Common myeloid progenitor, CD34-positive (primary cell): ENCODE data around the gene TMEM115.

Source experiments
- CTCF ChIA-PET: fragments of 350-600 bp; sonication (Branson Sonifier 250); formaldehyde crosslinking; loops from one replicate; lab custom pipeline; 2021; ENCODE audit warnings: antibody characterized with exemption; lab: Charles Lee
- POLR2A ChIA-PET: fragments of 350-600 bp; sonication (Branson Sonifier 250); formaldehyde crosslinking; loops from one replicate; lab custom pipeline; 2021; ENCODE audit warnings: antibody characterized with exemption; lab: Charles Lee
- DNase-seq, 3 donors: peaks; one replicate each; pipeline versions ENCODE4 v3.0.0 to v3.0.0-alpha.2; 2013
- H3K27ac ChIP-seq, 2 experiments: 1 replicate in 1 of 2; 2 replicates in 1 of 2; pipeline ENCODE4 v1.7.0; 2013; ENCODE audit warnings: inconsistent platforms in 2 of 2, low read length in 2 of 2, mild to moderate bottlenecking in 2 of 2, low read depth in 1 of 2, moderate library complexity in 1 of 2; ENCODE audit not compliant: severe bottlenecking in 2 of 2, insufficient read depth in 1 of 2, poor library complexity in 1 of 2
- H3K27me3 ChIP-seq, 5 experiments: replicated peaks in 2 of 5; 1 replicate in 3 of 5; 2 replicates in 2 of 5; pipeline versions ENCODE4 v1.6.1 to v1.7.0; 2013; ENCODE audit warnings: low read length in 4 of 5, mild to moderate bottlenecking in 2 of 5, moderate library complexity in 2 of 5, inconsistent platforms in 1 of 5; ENCODE audit not compliant: insufficient read depth in 5 of 5, control insufficient read depth in 4 of 5
- H3K36me3 ChIP-seq, 4 experiments: 1 replicate in 2 of 4; 2 replicates in 2 of 4; pipeline versions ENCODE4 v1.6.1 to v1.7.0; 2013; ENCODE audit warnings: low read length in 3 of 4, control low read depth in 1 of 4, mild to moderate bottlenecking in 1 of 4; ENCODE audit not compliant: control insufficient read depth in 4 of 4, insufficient read depth in 4 of 4
- H3K4me1 ChIP-seq, 4 experiments: 1 replicate in 3 of 4; 2 replicates in 1 of 4; pipeline versions ENCODE4 v1.6.1 to v1.7.1; 2013; ENCODE audit warnings: low read length in 3 of 4, mild to moderate bottlenecking in 3 of 4, control low read depth in 1 of 4, inconsistent platforms in 1 of 4, moderate library complexity in 1 of 4; ENCODE audit not compliant: control insufficient read depth in 4 of 4, insufficient read depth in 4 of 4; ENCODE audit errors: control extremely low read depth in 1 of 4
- H3K4me3 ChIP-seq, 7 experiments: 1 replicate in 4 of 7; 2 replicates in 3 of 7; pipeline versions ENCODE4 v1.5.1 to v1.7.0; 2013; ENCODE audit warnings: mild to moderate bottlenecking in 7 of 7, low read length in 6 of 7, moderate library complexity in 6 of 7, inconsistent platforms in 2 of 7, low read depth in 2 of 7, control low read depth in 1 of 7; ENCODE audit not compliant: insufficient read depth in 4 of 7, control insufficient read depth in 1 of 7; ENCODE audit errors: extremely low read depth in 1 of 7
- H3K9me3 ChIP-seq, 5 experiments: 1 replicate in 4 of 5; 2 replicates in 1 of 5; pipeline versions ENCODE4 v1.6.1 to v1.7.1; 2013; ENCODE audit warnings: low read length in 4 of 5, mild to moderate bottlenecking in 2 of 5, inconsistent platforms in 1 of 5, low read depth in 1 of 5, moderate library complexity in 1 of 5; ENCODE audit not compliant: control insufficient read depth in 4 of 5, insufficient read depth in 2 of 5; ENCODE audit errors: control extremely low read depth in 1 of 5
- WGBS: methylation state at CpG from one replicate; pipeline ENCODE4 v1.1.5; 2013; ENCODE audit not compliant: insufficient coverage; 5-methylcytosine and 5-hydroxymethylcytosine counted together

Gene TMEM115

DNA sequence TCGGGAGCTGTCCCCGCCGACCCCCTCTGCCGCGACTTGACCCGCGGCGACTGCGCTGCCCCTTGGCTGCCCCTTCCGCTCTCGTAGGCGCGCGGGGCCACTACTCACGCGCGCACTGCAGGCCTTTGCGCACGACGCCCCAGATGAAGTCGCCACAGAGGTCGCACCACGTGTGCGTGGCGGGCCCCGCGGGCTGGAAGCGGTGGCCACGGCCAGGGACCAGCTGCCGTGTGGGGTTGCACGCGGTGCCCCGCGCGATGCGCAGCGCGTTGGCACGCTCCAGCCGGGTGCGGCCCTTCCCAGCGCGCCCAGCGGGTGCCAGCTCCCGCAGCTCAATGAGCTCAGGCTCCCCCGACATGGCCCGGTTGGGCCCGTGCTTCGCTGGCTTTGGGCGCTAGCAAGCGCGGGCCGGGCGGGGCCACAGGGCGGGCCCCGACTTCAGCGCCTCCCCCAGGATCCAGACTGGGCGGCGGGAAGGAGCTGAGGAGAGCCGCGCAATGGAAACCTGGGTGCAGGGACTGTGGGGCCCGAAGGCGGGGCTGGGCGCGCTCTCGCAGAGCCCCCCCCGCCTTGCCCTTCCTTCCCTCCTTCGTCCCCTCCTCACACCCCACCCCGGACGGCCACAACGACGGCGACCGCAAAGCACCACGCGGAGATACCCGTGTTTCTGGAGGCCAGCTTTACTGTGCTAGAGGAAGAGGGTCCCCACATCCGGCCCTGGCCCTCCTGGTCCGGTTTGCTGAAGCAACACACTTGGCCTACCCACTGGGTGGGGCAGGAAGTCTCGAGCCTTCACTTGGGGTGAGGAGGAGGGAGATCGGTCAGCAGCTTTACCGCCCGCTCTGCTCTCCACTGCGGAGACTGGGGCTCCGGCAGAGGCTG, 18.6 kb downstream of the TMEM115 start, which contains the start of gene RASSF1:
Gene RASSF1, minus strand, starts transcription at position 389 of the 882 bp plus-strand sequence. Its CDS starts 31 bp downstream, at position 358.
- 0% methylated on average over 77 of the region's 85 CpGs for WGBS
- ChIA-PET POLR2A (interaction anchor here (0.5 to 1.8 kb wide), 3 partner anchors 9 to 1656 kb away, joined by 3 to 7 read pairs (median 4); no protein-coding TSS in a partner anchor), CTCF (interaction anchor here (0.7 to 6.0 kb wide), 6 partner anchors 8 to 87 kb away, joined by 3 to 51 read pairs (median 3); partner anchors contain the start of genes CYB561D2 and NPRL2)
- peaks cover 0 to 11% (median 7%) of the 10 kb centered on the region in 4 experiments for H3K36me3 ChIP-seq
- H3K27ac ChIP-seq, result peak within 1 kb of the TSS; percentile 93 to 97
- no peaks in the 10 kb centered on the region for H3K9me3 ChIP-seq
- H3K27me3 ChIP-seq, result no peaks in the 10 kb centered on the region
- H3K4me1 ChIP-seq, result peaks cover 16 to 75% (median 74%) of the 10 kb centered on the region in 4 experiments
- peak within 1 kb of the TSS; percentile 42 to 91 (median 73) for H3K4me3 ChIP-seq
- peak in 2 of 3 donors; percentile 70 to 79 for DNase-seq

GRCh38 chr3:50340147-50340447, 19.2 kb downstream of the TMEM115 start:
- H3K4me3 ChIP-seq, result peak overlapping the region; percentile 42 to 91 (median 73)
- CTCF ChIA-PET, result interaction anchor here (0.9 to 6.0 kb wide), 5 partner anchors 9 to 88 kb away, joined by 3 to 51 read pairs (median 3); partner anchors contain the start of genes CYB561D2 and NPRL2
- H3K36me3 ChIP-seq, result peaks cover 0 to 13% (median 7%) of the 10 kb centered on the region in 4 experiments
- H3K27ac ChIP-seq, result peak overlapping the region in 1 of 2 experiments; percentile 97
- peaks cover 15 to 75% (median 70%) of the 10 kb centered on the region in 4 experiments for H3K4me1 ChIP-seq
- POLR2A ChIA-PET, result interaction anchor here (0.5 kb wide), 1 partner anchor 1656 kb away, joined by 4 read pairs; no protein-coding TSS in a partner anchor
- H3K9me3 ChIP-seq, result no peaks in the 10 kb centered on the region
- no peaks in the 10 kb centered on the region for H3K27me3 ChIP-seq
- no peak for DNase-seq
- WGBS, result 0% methylated on average over 9 of the region's 9 CpGs

DNA sequence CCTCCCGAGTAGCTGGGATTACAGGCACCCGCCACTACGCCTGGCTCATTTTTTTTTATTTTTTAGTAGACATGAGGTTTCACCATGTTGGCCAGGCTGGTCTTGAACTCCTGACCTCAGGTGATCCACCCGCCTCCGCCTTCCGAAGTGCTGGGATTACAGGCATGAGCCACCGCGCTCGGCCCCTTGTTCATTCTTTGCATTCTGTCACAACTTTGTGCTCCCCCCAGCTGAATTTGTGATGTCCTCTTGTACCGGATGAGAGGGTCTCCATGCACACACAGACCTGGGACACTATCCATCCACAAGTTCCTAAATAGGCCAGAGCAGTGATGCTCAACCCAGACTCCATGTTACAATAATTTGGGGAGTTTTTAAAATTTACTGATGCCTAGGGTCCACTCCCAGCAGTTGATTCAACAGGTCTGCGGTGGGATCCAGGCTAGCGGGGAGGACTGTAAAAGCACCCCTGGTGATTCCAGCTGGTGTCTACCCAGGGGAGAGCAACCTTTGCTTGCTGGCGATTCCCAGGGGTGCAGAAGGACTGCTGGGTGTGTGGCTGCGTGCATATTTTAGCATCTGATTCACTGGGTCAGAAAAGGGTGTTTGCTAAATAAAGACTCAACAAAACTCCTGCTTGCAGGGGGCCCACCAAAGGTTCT, 19.7 kb downstream of the TMEM115 start:
- no peak for DNase-seq
- Histone ChIP-seq H3K27me3 (no peaks in the 10 kb centered on the region), H3K4me3 (peak overlapping the region in 6 of 7 experiments; percentile 56 to 91 (median 83)), H3K27ac (peak overlapping the region; percentile 93 to 97), H3K36me3 (peaks cover 0 to 15% (median 9%) of the 10 kb centered on the region in 4 experiments), H3K9me3 (no peaks in the 10 kb centered on the region), H3K4me1 (peaks cover 15 to 73% (median 69%) of the 10 kb centered on the region in 4 experiments)
- ChIA-PET CTCF (interaction anchor here (0.9 to 6.0 kb wide), 3 partner anchors 9 to 30 kb away, joined by 3 to 51 read pairs (median 3); partner anchors contain the start of genes CYB561D2 and NPRL2), POLR2A (interaction anchor here (0.5 to 3.6 kb wide), 3 partner anchors 11 to 1657 kb away, joined by 4 to 31 read pairs (median 4); partner anchors contain the start of gene TUSC2)
- WGBS, result 39% methylated on average over 11 of the region's 14 CpGs

DNA sequence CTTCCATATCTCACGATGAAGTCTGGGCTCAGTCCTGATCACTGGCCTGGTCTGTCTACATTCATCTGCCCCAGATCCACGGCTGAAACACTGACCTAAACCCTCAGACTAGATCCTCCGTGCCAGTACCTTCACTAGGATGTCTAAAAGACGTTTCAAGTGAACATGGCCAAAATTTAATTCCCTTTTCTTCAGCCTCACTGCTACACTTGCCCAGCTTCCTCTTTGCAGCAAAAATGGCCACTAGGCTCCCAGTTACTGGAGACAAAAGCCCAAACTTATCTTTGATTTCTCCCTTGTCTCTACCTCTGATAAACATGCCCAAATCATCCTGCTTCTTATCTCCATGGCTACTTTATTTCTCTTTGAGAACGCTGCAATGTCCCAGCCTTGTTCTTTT, 20.4 kb downstream of the TMEM115 start:
- ChIA-PET CTCF (interaction anchor here (1.0 to 6.0 kb wide), 4 partner anchors 10 to 213 kb away, joined by 4 to 51 read pairs (median 13); partner anchors contain the start of genes CYB561D2, HYAL3, NAA80 and NPRL2), POLR2A (interaction anchor here (0.7 to 3.6 kb wide), 2 partner anchors 11 to 44 kb away, joined by 4 to 31 read pairs; partner anchors contain the start of gene TUSC2)
- peak in 2 of 3 donors; percentile 64 to 71 for DNase-seq
- peak overlapping the region in 6 of 7 experiments; percentile 2 to 91 (median 83) for H3K4me3 ChIP-seq
- peaks cover 0 to 22% (median 16%) of the 10 kb centered on the region in 4 experiments for H3K36me3 ChIP-seq
- H3K4me1 ChIP-seq, result peaks cover 15 to 78% (median 75%) of the 10 kb centered on the region in 4 experiments
- peak overlapping the region; percentile 93 to 97 for H3K27ac ChIP-seq
- H3K9me3 ChIP-seq, result no peaks in the 10 kb centered on the region
- H3K27me3 ChIP-seq, result no peaks in the 10 kb centered on the region
- 3% methylated on average over 4 of the region's 5 CpGs for WGBS

DNA sequence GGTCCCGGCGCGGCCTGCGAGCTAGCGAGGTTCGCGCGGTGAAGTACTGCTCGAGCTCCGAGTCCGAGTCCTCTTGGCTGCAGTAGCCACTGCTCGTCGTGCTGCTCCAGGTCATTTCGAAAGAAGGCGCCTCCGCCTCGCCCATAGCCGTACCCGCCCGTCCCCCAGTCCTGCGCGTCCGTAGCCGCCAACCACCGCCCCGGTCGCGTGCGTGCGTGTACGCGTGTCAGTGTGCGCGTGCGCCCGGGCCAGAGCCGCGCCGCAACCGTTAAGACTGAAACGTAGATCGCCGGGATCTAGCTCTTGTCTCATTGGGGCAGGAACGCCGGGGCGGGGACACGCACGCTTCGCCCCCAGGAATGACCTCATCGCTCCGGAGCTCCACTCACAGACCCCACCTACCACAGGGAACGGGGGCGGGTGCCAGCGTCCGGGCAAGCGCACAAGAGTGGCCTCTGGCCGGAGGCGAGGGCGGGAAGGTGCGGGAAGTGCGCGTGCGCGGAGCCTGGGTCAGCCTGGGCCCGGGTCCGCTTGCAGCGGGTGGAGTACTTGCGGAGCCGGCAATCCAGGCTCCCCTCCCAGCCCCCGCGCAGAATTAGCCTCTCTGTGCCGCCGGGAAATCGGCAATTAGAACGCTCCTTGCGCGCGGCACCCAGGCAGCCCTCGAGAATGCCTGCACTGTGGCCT, 22.0 kb downstream of the TMEM115 start:
- ChIA-PET CTCF (interaction anchor here (0.7 to 6.0 kb wide), 13 partner anchors 8 to 1331 kb away, joined by 3 to 51 read pairs (median 5); partner anchors contain the start of genes CYB561D2, HYAL2, NPRL2 and TUSC2), POLR2A (interaction anchor here (0.5 to 3.6 kb wide), 10 partner anchors 9 to 1892 kb away, joined by 3 to 31 read pairs (median 4); partner anchors contain the start of genes CYB561D2, HYAL3, NAA80 and NPRL2)
- peak; percentile 97 to 99 (median 98) for DNase-seq
- Histone ChIP-seq H3K27me3 (no peaks in the 10 kb centered on the region), H3K4me1 (peaks cover 15 to 78% (median 71%) of the 10 kb centered on the region in 4 experiments), H3K36me3 (peaks cover 0 to 32% (median 23%) of the 10 kb centered on the region in 4 experiments), H3K4me3 (peak overlapping the region; percentile 64 to 91 (median 79)), H3K9me3 (no peaks in the 10 kb centered on the region), H3K27ac (peak overlapping the region; percentile 93 to 97)
- under 1% methylated on average over 61 of the region's 79 CpGs for WGBS
